NB4 (cell line): Measurements from ENCODE around the gene C4orf50.

Experiments used
- CTCF ChIP-seq: IDR thresholded peaks from one replicate; pipeline ENCODE4 v1.5.1; 2012; ENCODE audit warnings: low read depth, low read length
- TF ChIP-seq, protein P1 (sequence below): IDR thresholded peaks from 2 replicates; pipeline ENCODE4 v1.6.1; 2011; ENCODE audit warnings: low read depth, low read length

DNA sequence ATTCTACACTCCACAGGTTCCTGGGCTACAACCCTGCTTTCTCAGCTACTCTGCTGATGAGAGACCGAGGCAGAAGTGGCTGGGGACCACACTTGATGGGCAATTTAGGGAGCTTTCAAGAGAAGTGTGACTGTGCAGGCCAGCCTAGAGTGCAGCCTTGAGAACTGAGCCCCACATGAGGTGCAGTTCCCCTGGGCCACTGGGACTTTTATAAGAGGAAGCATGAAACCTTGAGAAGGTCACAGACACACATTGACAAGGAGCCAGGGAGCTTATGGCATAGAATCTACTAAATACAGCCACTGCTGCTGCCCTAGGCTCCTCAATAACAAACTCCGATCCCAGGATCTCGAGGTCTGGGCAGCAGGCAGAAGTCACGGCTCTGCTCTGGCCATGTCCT lies 13.1 kb downstream of the C4orf50 start:
- TF ChIP-seq CTCF = no peak
- TF ChIP-seq, protein P1, sequence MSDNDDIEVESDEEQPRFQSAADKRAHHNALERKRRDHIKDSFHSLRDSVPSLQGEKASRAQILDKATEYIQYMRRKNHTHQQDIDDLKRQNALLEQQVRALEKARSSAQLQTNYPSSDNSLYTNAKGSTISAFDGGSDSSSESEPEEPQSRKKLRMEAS = no peak
